H1 (cell line): Measurements from ENCODE around the gene ELMO1. TPM values are rescaled to one million over a fixed set of nuclear protein-coding genes. Genes with fewer than 3 reads are reported as not detected.

Source experiments
- CTCF ChIA-PET: fragments of 300-600 bp; sonication (Branson Sonifier 250); formaldehyde crosslinking; loops from one replicate; lab custom pipeline; 2021; ENCODE audit not compliant: partially characterized antibody; lab: Charles Lee
- POLR2A ChIA-PET: fragments of 300-600 bp; sonication (Branson Sonifier 250); formaldehyde crosslinking; loops from one replicate; lab custom pipeline; 2021; ENCODE audit warnings: inconsistent platforms; ENCODE audit not compliant: partially characterized antibody; lab: Charles Lee
- DNase-seq, 2 experiments: peaks; one replicate each; pipeline versions ENCODE4 v3.0.0 to v3.0.0-alpha.2; 2010 to 2022; ENCODE audit warnings: low spot score in 2 of 2, low read depth in 1 of 2, mixed read lengths in 1 of 2
- FAIRE-seq: peaks from 2 replicates; lab custom pipeline; 2011; peaks lifted over from hg19 to GRCh38; lab: Jason Lieb, UNC
- H2AFZ ChIP-seq: 2 replicates; pipeline ENCODE4 v1.8.1; 2012; ENCODE audit warnings: low read length, inconsistent platforms
- H2AK5ac ChIP-seq: 2 replicates; pipeline ENCODE4 v1.6.1; 2013; ENCODE audit warnings: low read depth, low read length
- H2BK120ac ChIP-seq: replicated peaks from 2 replicates; pipeline ENCODE3; 2013; ENCODE audit warnings: low read depth, low read length, inconsistent platforms
- H2BK12ac ChIP-seq: 2 replicates; pipeline ENCODE4 v1.6.1; 2013; ENCODE audit warnings: low read depth, low read length
- H2BK15ac ChIP-seq: 2 replicates; pipeline ENCODE4 v1.6.1; 2013; ENCODE audit warnings: low read length
- H2BK20ac ChIP-seq: 2 replicates; pipeline ENCODE4 v1.6.1; 2013; ENCODE audit warnings: low read length
- H2BK5ac ChIP-seq: 2 replicates; pipeline ENCODE4 v1.6.1; 2013; ENCODE audit warnings: low read depth, low read length
- H3K14ac ChIP-seq: 2 replicates; pipeline ENCODE4 v1.6.1; 2013; ENCODE audit warnings: inconsistent platforms; ENCODE audit not compliant: insufficient read length
- H3K18ac ChIP-seq: 2 replicates; pipeline ENCODE4 v1.6.1; 2013; ENCODE audit warnings: low read length; ENCODE audit errors: extremely low read depth
- H3K23ac ChIP-seq: 2 replicates; pipeline ENCODE4 v1.6.1; 2013; ENCODE audit warnings: inconsistent platforms; ENCODE audit not compliant: insufficient read length
- H3K23me2 ChIP-seq: 2 replicates; pipeline ENCODE4 v1.6.1; 2013; ENCODE audit warnings: low read depth, low read length
- H3K27ac ChIP-seq: 2 replicates; pipeline ENCODE4 v1.6.1; 2011; ENCODE audit warnings: low read depth, low read length, inconsistent platforms
- H3K27me3 ChIP-seq, 4 experiments: replicated peaks in 1 of 4; 1 replicate in 1 of 4; 2 replicates in 3 of 4; pipeline versions ENCODE4 v1.6.1 to v1.8.1; 2011 to 2013; ENCODE audit warnings: low read length in 3 of 4, mild to moderate bottlenecking in 3 of 4, inconsistent platforms in 2 of 4, mixed read lengths in 2 of 4, moderate library complexity in 1 of 4; ENCODE audit not compliant: control insufficient read depth in 3 of 4, insufficient read depth in 3 of 4; ENCODE audit errors: extremely low read depth in 1 of 4
- H3K36me3 ChIP-seq, 4 experiments: 2 replicates each; pipeline versions ENCODE4 v1.6.1 to v1.8.1; 2011 to 2013; ENCODE audit warnings: mild to moderate bottlenecking in 4 of 4, low read length in 3 of 4, moderate library complexity in 2 of 4, control low read depth in 1 of 4, inconsistent platforms in 1 of 4; ENCODE audit not compliant: insufficient read depth in 4 of 4, control insufficient read depth in 2 of 4
- H3K4ac ChIP-seq: replicated peaks from 2 replicates; pipeline ENCODE3; 2013; ENCODE audit warnings: low read length, low read depth, mixed read lengths, inconsistent platforms; ENCODE audit not compliant: insufficient read length
- H3K4me1 ChIP-seq, 4 experiments: replicated peaks in 1 of 4; 1 replicate in 1 of 4; 2 replicates in 3 of 4; pipeline versions ENCODE4 v1.6.1 to v1.8.1; 2011 to 2013; ENCODE audit warnings: low read length in 3 of 4, inconsistent platforms in 2 of 4, mixed read lengths in 1 of 4; ENCODE audit not compliant: insufficient read depth in 4 of 4, control insufficient read depth in 3 of 4
- H3K4me2 ChIP-seq, 2 experiments: 2 replicates each; pipeline versions ENCODE4 v1.6.1 to v1.8.1; 2011 to 2013; ENCODE audit warnings: low read depth in 2 of 2, low read length in 2 of 2, control low read depth in 1 of 2, inconsistent platforms in 1 of 2, mild to moderate bottlenecking in 1 of 2; ENCODE audit not compliant: insufficient read depth in 1 of 2
- H3K4me3 ChIP-seq, 4 experiments: fragments of 200-600, 300-600 bp in 1 of 4; sonication (generic), shearing (Covaris generic), sonication (Bioruptor Twin) in 1 of 4; 2 replicates each; pipeline versions ENCODE4 v1.5.1 to v1.8.1; 2011 to 2016; ENCODE audit warnings: low read length in 4 of 4, low read depth in 3 of 4, control low read depth in 2 of 4, inconsistent platforms in 2 of 4, mild to moderate bottlenecking in 2 of 4, mixed read lengths in 1 of 4, moderate library complexity in 1 of 4; ENCODE audit not compliant: insufficient read depth in 2 of 4; ENCODE audit errors: extremely low read depth in 1 of 4
- H3K56ac ChIP-seq: replicated peaks from 2 replicates; pipeline ENCODE3; 2013; ENCODE audit warnings: low read depth, mild to moderate bottlenecking, mixed read lengths, low read length, inconsistent platforms; ENCODE audit not compliant: insufficient read length
- H3K79me1 ChIP-seq: 2 replicates; pipeline ENCODE4 v1.6.1; 2013; ENCODE audit warnings: low read depth, low read length, control low read depth
- H3K79me2 ChIP-seq, 2 experiments: 2 replicates each; pipeline versions ENCODE4 v1.6.1 to v1.8.1; 2012 to 2013; ENCODE audit warnings: low read length in 2 of 2, mild to moderate bottlenecking in 2 of 2, inconsistent platforms in 1 of 2; ENCODE audit not compliant: insufficient read depth in 2 of 2, control insufficient read depth in 1 of 2
- H3K9ac ChIP-seq, 4 experiments: replicated peaks in 1 of 4; 1 replicate in 1 of 4; 2 replicates in 3 of 4; pipeline versions ENCODE4 v1.6.1 to v1.8.1; 2011 to 2013; ENCODE audit warnings: low read depth in 3 of 4, low read length in 3 of 4, control low read depth in 2 of 4, mild to moderate bottlenecking in 2 of 4, moderate library complexity in 2 of 4, inconsistent platforms in 1 of 4; ENCODE audit errors: extremely low read depth in 1 of 4
- H3K9me3 ChIP-seq, 2 experiments: 2 replicates each; pipeline versions ENCODE4 v1.6.1 to v1.8.1; 2012 to 2013; ENCODE audit warnings: mild to moderate bottlenecking in 2 of 2, moderate library complexity in 2 of 2, control low read depth in 1 of 2, inconsistent platforms in 1 of 2, low read depth in 1 of 2, low read length in 1 of 2, mixed read lengths in 1 of 2; ENCODE audit not compliant: insufficient read depth in 2 of 2
- H4K20me1 ChIP-seq, 2 experiments: replicated peaks in 1 of 2; 2 replicates each; pipeline versions ENCODE3 to v1.8.1; 2011 to 2013; ENCODE audit warnings: inconsistent platforms in 2 of 2, low read length in 2 of 2, mild to moderate bottlenecking in 1 of 2; ENCODE audit not compliant: insufficient read depth in 2 of 2, control insufficient read depth in 1 of 2
- H4K5ac ChIP-seq: 2 replicates; pipeline ENCODE4 v1.6.1; 2013; ENCODE audit warnings: low read length, low read depth, mixed read lengths, inconsistent platforms; ENCODE audit not compliant: insufficient read length
- H4K8ac ChIP-seq: 2 replicates; pipeline ENCODE4 v1.8.0; 2013; ENCODE audit warnings: mild to moderate bottlenecking, moderate library complexity, low read length, inconsistent platforms; ENCODE audit not compliant: insufficient read depth; ENCODE audit errors: extremely low read depth
- H4K91ac ChIP-seq: replicated peaks from 2 replicates; pipeline ENCODE3; 2013; ENCODE audit warnings: low read length, mixed read lengths, inconsistent platforms; ENCODE audit not compliant: insufficient read length
- ATF3 ChIP-seq: IDR thresholded peaks from 2 replicates; pipeline ENCODE4 v1.6.1; 2011; ENCODE audit warnings: low read depth, mild to moderate bottlenecking, low read length; ENCODE audit not compliant: insufficient read depth
- CBX8 ChIP-seq: fragments of 300-800, 300-1000 bp; sonication (generic); IDR thresholded peaks from 2 replicates; pipeline ENCODE4 v1.7.1; 2016; ENCODE audit warnings: low read depth, low read length, borderline replicate concordance
- CHD1 ChIP-seq: IDR thresholded peaks from 2 replicates; pipeline ENCODE4 v1.6.1; 2012; ENCODE audit warnings: low read depth, low read length, improper control_type of control experiment
- CTCF ChIP-seq, 3 experiments: IDR thresholded peaks; 1 replicate in 2 of 3; 2 replicates in 1 of 3; pipeline versions ENCODE4 v1.5.1 to v1.6.1; 2011; ENCODE audit warnings: low read length in 3 of 3, mild to moderate bottlenecking in 3 of 3, inconsistent platforms in 2 of 3, low read depth in 1 of 3, moderate library complexity in 1 of 3; ENCODE audit not compliant: insufficient read depth in 1 of 3; ENCODE audit errors: control extremely low read depth in 1 of 3
- FOSL1 ChIP-seq: IDR thresholded peaks from 2 replicates; pipeline ENCODE4 v1.6.1; 2011; ENCODE audit warnings: mild to moderate bottlenecking, low read depth, low read length, moderate library complexity; ENCODE audit not compliant: insufficient read depth
- KDM5A ChIP-seq: fragments of 200-600 bp; IDR thresholded peaks from 2 replicates; pipeline ENCODE4 v1.7.1; 2012; ENCODE audit warnings: mild to moderate bottlenecking, low read length, inconsistent platforms, mixed read lengths
- NANOG ChIP-seq: IDR thresholded peaks from 2 replicates; pipeline ENCODE4 v1.6.1; 2011; ENCODE audit warnings: low read length, low read depth, mild to moderate bottlenecking, inconsistent platforms; ENCODE audit not compliant: insufficient read depth, poor library complexity, severe bottlenecking
- POLR2A ChIP-seq, 2 experiments: IDR thresholded peaks; 1 replicate in 1 of 2; 2 replicates in 1 of 2; pipeline ENCODE4 v1.6.1; 2011; ENCODE audit warnings: low read depth in 2 of 2, low read length in 2 of 2, mild to moderate bottlenecking in 2 of 2; ENCODE audit errors: control extremely low read depth in 1 of 2
- POLR2AphosphoS5 ChIP-seq: IDR thresholded peaks from 2 replicates; pipeline ENCODE4 v1.6.1; 2011; ENCODE audit warnings: low read depth, low read length
- SIRT6 ChIP-seq: IDR thresholded peaks from one replicate; pipeline ENCODE4 v1.7.1; 2012; ENCODE audit warnings: low read length, inconsistent platforms
- SP2 ChIP-seq: IDR thresholded peaks from 2 replicates; pipeline ENCODE4 v1.6.1; 2012; ENCODE audit warnings: mild to moderate bottlenecking, low read length, inconsistent platforms
- SP4 ChIP-seq: IDR thresholded peaks from 2 replicates; pipeline ENCODE4 v1.6.1; 2012; ENCODE audit warnings: low read length, inconsistent platforms
- YY1 ChIP-seq: IDR thresholded peaks from 2 replicates; pipeline ENCODE4 v1.6.1; 2011; ENCODE audit warnings: low read depth, mild to moderate bottlenecking, low read length
- WGBS, 2 experiments: shearing (Covaris generic) in 1 of 2; methylation state at CpG; one replicate each; pipeline versions ENCODE4 v1.1.6 to v1.1.7; 2013 to 2015; ENCODE audit warnings: low lambda C conversion rate in 2 of 2, mixed read lengths in 2 of 2, inconsistent platforms in 1 of 2, low coverage in 1 of 2, missing lambda C conversion rate in 1 of 2; ENCODE audit not compliant: insufficient replicate concordance in 2 of 2, insufficient coverage in 1 of 2, insufficient read length in 1 of 2; ENCODE audit errors: extremely low coverage in 1 of 2, missing lambda C conversion rate in 1 of 2; 5-methylcytosine and 5-hydroxymethylcytosine counted together
- polyA plus RNA-seq, 7 experiments: library from polyadenylated mRNA; depleted of rRNA in 3 of 7; stranded (reverse) in 5 of 7; unstranded in 2 of 7; fragments of >200 nt in 5 of 7; fragments of 200-250 nt in 2 of 7; gene quantifications; 1 replicate in 5 of 7; 2 replicates in 1 of 7; 4 replicates in 1 of 7; pipeline versions ENCODE4 v1.2.1 to v1.2.3, GENCODE V29; 2011 to 2013; ENCODE audit warnings: missing spikeins in 2 of 7, mixed read lengths in 2 of 7
- total RNA-seq: library from RNA; stranded (reverse); fragmentation: NEBNext Ultra II Directional; extraction: Animal tissue kit (Norgen Biotek cat#: 25700); gene quantifications from 2 replicates; pipeline ENCODE4 v1.2.1, GENCODE V29; 2021

Gene ELMO1
- total and polyA plus RNA-seq, 2 of the 8 experiments (the other 6 are each of a cell fraction or from before 2014, with no cell fraction given): 18.4 to 21.0 TPM

- H2BK20ac ChIP-seq: no peak overlapping the region
- POLR2A ChIA-PET: no interaction called here
- no peak for TF ChIP-seq FOSL1
- no peak for TF ChIP-seq NANOG
- no peak for TF ChIP-seq KDM5A
- TF ChIP-seq SP4: no peak
- no peak for TF ChIP-seq CTCF (IDR thresholded peaks at IDR 0.05; ENCODE audit: control extremely low read depth in 1 of 3, insufficient read depth in 1 of 3, low read depth in 1 of 3, low read length in 3 of 3)
- TF ChIP-seq SIRT6: no peak
- TF ChIP-seq CBX8: no peak
- no peak for TF ChIP-seq SP2
- no peak for TF ChIP-seq POLR2A (IDR thresholded peaks at IDR 0.05; ENCODE audit: control extremely low read depth in 1 of 2, low read depth in 2 of 2, low read length in 2 of 2)
- no peak for TF ChIP-seq ATF3
- no peak for TF ChIP-seq YY1
- no peak for TF ChIP-seq CHD1
- no peak for TF ChIP-seq POLR2AphosphoS5
These were observed 118.7 kb downstream of the ELMO1 start for GRCh38 chr7:37329940-37330339.

More at GRCh38 chr7:37329940-37330339, 118.7 kb downstream of the ELMO1 start:
- no peaks in the 10 kb centered on the region for H3K79me1 ChIP-seq
- H4K91ac ChIP-seq: no peak overlapping the region
- H4K5ac ChIP-seq: no peak overlapping the region
- no peak overlapping the region for H2AFZ ChIP-seq
- H3K9ac ChIP-seq: no peak overlapping the region
- H3K18ac ChIP-seq: no peak overlapping the region
- no peak overlapping the region for H2AK5ac ChIP-seq
- H3K27me3 ChIP-seq: no peaks in the 10 kb centered on the region
- DNase-seq: no peak
- H3K14ac ChIP-seq: no peak overlapping the region
- FAIRE-seq: no peak
- no peaks in the 10 kb centered on the region for H3K23me2 ChIP-seq
- CTCF ChIA-PET: no interaction called here
- no peaks in the 10 kb centered on the region for H3K79me2 ChIP-seq
- no peaks in the 10 kb centered on the region; a peak in 1 of 8 replicates for H3K36me3 ChIP-seq
- H3K56ac ChIP-seq: no peak overlapping the region
- no peak overlapping the region for H3K23ac ChIP-seq
- H3K4me2 ChIP-seq: no peak overlapping the region
- H2BK120ac ChIP-seq: no peak overlapping the region
- no peaks in the 10 kb centered on the region for H3K9me3 ChIP-seq
- H2BK12ac ChIP-seq: no peak overlapping the region
- H4K8ac ChIP-seq: no peak overlapping the region
- no peak overlapping the region for H2BK15ac ChIP-seq
- H4K20me1 ChIP-seq: peaks cover 0 to 2% of the 10 kb centered on the region in 2 experiments
- WGBS, 2 experiments: 78% methylated on average over 2 of the region's 2 CpGs; no CpG with 5 or more reads in 1 of the 2 experiments
- no peak overlapping the region for H2BK5ac ChIP-seq
- no peaks in the 10 kb centered on the region; a peak in 1 of 7 replicates for H3K4me1 ChIP-seq
- H3K27ac ChIP-seq: no peak overlapping the region
- no peak overlapping the region for H3K4me3 ChIP-seq
- H3K4ac ChIP-seq: no peak overlapping the region
